ENCODE data around the gene CACNA1D. TPM values are rescaled to one million over a fixed set of nuclear protein-coding genes. Genes with fewer than 3 reads are reported as not detected.
"Not testable (repeated sequence)": the region's sequence is repeated elsewhere in the genome, so short reads cannot be mapped to it uniquely, and the experiment has no call there.

Gene CACNA1D
- total RNA-seq, 2 donors from 2014 or later, result 0.57 TPM; not detected in 1

GRCh38 chr3:53649816-53650215 is 155.4 kb downstream of the CACNA1D start:
- Mint-ChIP-seq H3K4me1 (no peaks in the 10 kb centered on the region), H3K36me3 (ENCODE audit: low read depth) (no peaks in the 10 kb centered on the region), H3K27me3 (peaks cover 57% of the 10 kb centered on the region), H3K27ac (no peak overlapping the region), H3K4me3 (no peak overlapping the region)
- peaks cover 2% of the 10 kb centered on the region for H3K9me3 ChIP-seq (ENCODE audit: control insufficient read depth, low read length, poor library complexity, severe bottlenecking)
- no peak for ATAC-seq
- no peak for DNase-seq

- peaks cover 51% of the 10 kb centered on the region for H3K27me3 Mint-ChIP-seq
- no peak for ATAC-seq
- no peak overlapping the region for H3K27ac Mint-ChIP-seq
- no peaks in the 10 kb centered on the region for H3K36me3 Mint-ChIP-seq (ENCODE audit: low read depth)
- peaks cover 2% of the 10 kb centered on the region for H3K9me3 ChIP-seq (ENCODE audit: control insufficient read depth, low read length, poor library complexity, severe bottlenecking)
- H3K4me1 Mint-ChIP-seq, result no peaks in the 10 kb centered on the region
- DNase-seq, result no peak
- no peak overlapping the region for H3K4me3 Mint-ChIP-seq
Measured at GRCh38 chr3:53650424-53650823, 156.0 kb downstream of the CACNA1D start.

GRCh38 chr3:53650928-53651661 is 156.7 kb downstream of the CACNA1D start:
- Mint-ChIP-seq H3K36me3 (ENCODE audit: low read depth) (no peaks in the 10 kb centered on the region), H3K4me1 (no peaks in the 10 kb centered on the region), H3K4me3 (no peak overlapping the region), H3K27me3 (peaks cover 44% of the 10 kb centered on the region), H3K27ac (no peak overlapping the region)
- DNase-seq (no peak), ATAC-seq (no peak)
- H3K9me3 ChIP-seq (ENCODE audit: control insufficient read depth, low read length, poor library complexity, severe bottlenecking), result peaks cover 2% of the 10 kb centered on the region

- no peak for DNase-seq
- H3K4me1 Mint-ChIP-seq, result no peaks in the 10 kb centered on the region
- no peaks in the 10 kb centered on the region for H3K36me3 Mint-ChIP-seq (ENCODE audit: low read depth)
- peaks cover 2% of the 10 kb centered on the region for H3K9me3 ChIP-seq (ENCODE audit: control insufficient read depth, low read length, poor library complexity, severe bottlenecking)
- ATAC-seq, result no peak
- H3K4me3 Mint-ChIP-seq, result no peak overlapping the region
- no peak overlapping the region for H3K27ac Mint-ChIP-seq
- H3K27me3 Mint-ChIP-seq, result peaks cover 38% of the 10 kb centered on the region
Measured at GRCh38 chr3:53651927-53652326, 157.5 kb downstream of the CACNA1D start.

GRCh38 chr3:53657651-53658050 is 163.2 kb downstream of the CACNA1D start:
- ATAC-seq (no peak), DNase-seq (no peak)
- no peaks in the 10 kb centered on the region for H3K4me1 Mint-ChIP-seq
- no peak overlapping the region for H3K27ac Mint-ChIP-seq
- peaks cover 4% of the 10 kb centered on the region for H3K36me3 Mint-ChIP-seq (ENCODE audit: low read depth)
- no peak overlapping the region for H3K4me3 Mint-ChIP-seq
- peaks cover 8% of the 10 kb centered on the region for H3K27me3 Mint-ChIP-seq
- peaks cover 2% of the 10 kb centered on the region for H3K9me3 ChIP-seq (ENCODE audit: control insufficient read depth, low read length, poor library complexity, severe bottlenecking)

- H3K27me3 Mint-ChIP-seq, result peaks cover 8% of the 10 kb centered on the region
- H3K4me3 Mint-ChIP-seq, result no peak overlapping the region
- no peaks in the 10 kb centered on the region for H3K4me1 Mint-ChIP-seq
- DNase-seq (no peak), ATAC-seq (no peak)
- H3K36me3 Mint-ChIP-seq (ENCODE audit: low read depth), result peaks cover 4% of the 10 kb centered on the region
- no peak overlapping the region for H3K27ac Mint-ChIP-seq
- H3K9me3 ChIP-seq (ENCODE audit: control insufficient read depth, low read length, poor library complexity, severe bottlenecking), result no peaks in the 10 kb centered on the region
Measured at GRCh38 chr3:53658613-53659193, 164.3 kb downstream of the CACNA1D start.

GRCh38 chr3:53659996-53660395 is 165.6 kb downstream of the CACNA1D start:
- peaks cover 4% of the 10 kb centered on the region for H3K36me3 Mint-ChIP-seq (ENCODE audit: low read depth)
- H3K4me3 Mint-ChIP-seq, result no peak overlapping the region
- H3K9me3 ChIP-seq (ENCODE audit: control insufficient read depth, low read length, poor library complexity, severe bottlenecking), result no peaks in the 10 kb centered on the region
- H3K27ac Mint-ChIP-seq, result no peak overlapping the region
- peaks cover 8% of the 10 kb centered on the region for H3K27me3 Mint-ChIP-seq
- ATAC-seq (no peak), DNase-seq (no peak)
- no peaks in the 10 kb centered on the region for H3K4me1 Mint-ChIP-seq

- H3K36me3 Mint-ChIP-seq (ENCODE audit: low read depth), result peaks cover 4% of the 10 kb centered on the region
- H3K27ac Mint-ChIP-seq, result no peak overlapping the region
- H3K4me3 Mint-ChIP-seq, result no peak overlapping the region
- H3K27me3 Mint-ChIP-seq, result peaks cover 19% of the 10 kb centered on the region
- no peaks in the 10 kb centered on the region for H3K4me1 Mint-ChIP-seq
- DNase-seq (no peak), ATAC-seq (no peak)
- H3K9me3 ChIP-seq (ENCODE audit: control insufficient read depth, low read length, poor library complexity, severe bottlenecking), result no peaks in the 10 kb centered on the region
Measured at GRCh38 chr3:53661480-53661879, 167.1 kb downstream of the CACNA1D start.

- not testable (repeated sequence) for H3K9me3 ChIP-seq (ENCODE audit: control insufficient read depth, low read length, poor library complexity, severe bottlenecking); H3K27ac Mint-ChIP-seq; H3K36me3 Mint-ChIP-seq (ENCODE audit: low read depth); DNase-seq; H3K4me1 Mint-ChIP-seq; ATAC-seq; H3K4me3 Mint-ChIP-seq
- H3K27me3 Mint-ChIP-seq, result peaks cover 35% of the 10 kb centered on the region
Measured at GRCh38 chr3:53664812-53665211, 170.4 kb downstream of the CACNA1D start.

GRCh38 chr3:53665608-53666425 is 171.4 kb downstream of the CACNA1D start:
- H3K27ac Mint-ChIP-seq, result no peak overlapping the region
- no peak for DNase-seq
- ATAC-seq, result no peak
- peaks cover 36% of the 10 kb centered on the region for H3K27me3 Mint-ChIP-seq
- H3K4me3 Mint-ChIP-seq, result no peak overlapping the region
- H3K36me3 Mint-ChIP-seq (ENCODE audit: low read depth), result peaks cover 4% of the 10 kb centered on the region
- H3K4me1 Mint-ChIP-seq, result no peaks in the 10 kb centered on the region
- no peaks in the 10 kb centered on the region for H3K9me3 ChIP-seq (ENCODE audit: control insufficient read depth, low read length, poor library complexity, severe bottlenecking)

- Mint-ChIP-seq H3K36me3 (ENCODE audit: low read depth) (no peaks in the 10 kb centered on the region), H3K4me1 (no peaks in the 10 kb centered on the region), H3K27me3 (peaks cover 51% of the 10 kb centered on the region), H3K4me3 (no peak overlapping the region), H3K27ac (no peak overlapping the region)
- ATAC-seq, result no peak
- H3K9me3 ChIP-seq (ENCODE audit: control insufficient read depth, low read length, poor library complexity, severe bottlenecking), result no peaks in the 10 kb centered on the region
- no peak for DNase-seq
Measured at GRCh38 chr3:53668872-53669271, 174.5 kb downstream of the CACNA1D start.

- no peak for ATAC-seq
- no peaks in the 10 kb centered on the region for H3K9me3 ChIP-seq (ENCODE audit: control insufficient read depth, low read length, poor library complexity, severe bottlenecking)
- peaks cover 65% of the 10 kb centered on the region for H3K27me3 Mint-ChIP-seq
Measured at GRCh38 chr3:53670721-53671120, 176.3 kb downstream of the CACNA1D start.

GRCh38 chr3:53671192-53671960 is 177.0 kb downstream of the CACNA1D start:
- no peak for DNase-seq
- H3K4me3 Mint-ChIP-seq, result no peak overlapping the region
- no peaks in the 10 kb centered on the region for H3K36me3 Mint-ChIP-seq (ENCODE audit: low read depth)
- ATAC-seq, result no peak
- no peak overlapping the region for H3K27ac Mint-ChIP-seq
- H3K4me1 Mint-ChIP-seq, result no peaks in the 10 kb centered on the region
- H3K27me3 Mint-ChIP-seq, result peaks cover 58% of the 10 kb centered on the region
- no peaks in the 10 kb centered on the region for H3K9me3 ChIP-seq (ENCODE audit: control insufficient read depth, low read length, poor library complexity, severe bottlenecking)

More at GRCh38 chr3:53670721-53671120, 176.3 kb downstream of the CACNA1D start:
- Mint-ChIP-seq H3K4me1 (no peaks in the 10 kb centered on the region), H3K36me3 (ENCODE audit: low read depth) (no peaks in the 10 kb centered on the region), H3K4me3 (no peak overlapping the region), H3K27ac (no peak overlapping the region)
- no peak for DNase-seq
